ENCODE measurements around the gene PDE10A. TPM values are rescaled to one million over a fixed set of nuclear protein-coding genes. Genes with fewer than 3 reads are reported as not detected.

PDE10A gene
- total RNA-seq, 1 donor from 2014 or later = 17.3 TPM

- Mint-ChIP-seq H3K4me3 (no peak overlapping the region), H3K9me3 (peaks cover 2% of the 10 kb centered on the region), H3K27ac (no peak overlapping the region), H3K36me3 (peaks cover 4% of the 10 kb centered on the region), H3K4me1 (peaks cover 6% of the 10 kb centered on the region), H3K27me3 (ENCODE audit: insufficient read depth, low read depth) (no peaks in the 10 kb centered on the region)
- Histone ChIP-seq H3K4me1 (no peaks in the 10 kb centered on the region), H3K36me3 (no peaks in the 10 kb centered on the region), H3K9ac (no peak overlapping the region), H3K79me2 (ENCODE audit: low read depth) (no peaks in the 10 kb centered on the region), H3K27ac (no peak overlapping the region), H4K20me1 (ENCODE audit: low read depth) (no peaks in the 10 kb centered on the region), H2AFZ (replicated peaks) (no peak overlapping the region), H3K9me3 (ENCODE audit: low read depth) (no peaks in the 10 kb centered on the region), H3K27me3 (no peaks in the 10 kb centered on the region), H3K4me2 (no peak overlapping the region), H3K4me3 (no peak overlapping the region), H3F3A (ENCODE audit: low read depth) (no peaks in the 10 kb centered on the region)
- no peak for TF ChIP-seq EZH2phosphoT487 (IDR thresholded peaks at IDR 0.05)
- TF ChIP-seq CTCF (IDR thresholded peaks at IDR 0.05) = no peak
- TF ChIP-seq EZH2 (IDR thresholded peaks at IDR 0.05) = no peak
- DNase-seq (ENCODE audit: low spot score) = no peak
Measured at GRCh38 chr6:165551828-165552227, 111.2 kb downstream of the PDE10A start.

DNA sequence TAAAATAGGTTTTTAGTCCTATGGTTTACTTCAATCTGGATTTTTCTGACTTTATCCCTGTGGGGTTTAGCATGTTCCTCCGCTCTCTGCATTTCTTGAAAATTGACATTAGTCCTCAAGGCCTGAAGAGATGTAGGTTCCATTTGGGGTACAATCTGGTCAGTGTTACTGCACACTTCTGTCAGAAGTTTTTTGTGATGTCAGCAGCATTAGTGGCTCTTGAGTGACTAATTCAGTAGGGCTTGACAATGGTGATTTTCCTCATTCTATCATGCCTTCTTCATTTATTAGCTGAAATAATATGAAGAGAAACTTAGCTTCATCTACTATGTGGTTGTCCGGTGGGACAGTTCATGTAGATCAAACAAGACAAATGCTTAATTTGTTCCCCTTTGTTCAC is 114.6 kb downstream of the PDE10A start:
- Histone ChIP-seq H3K4me1 (no peaks in the 10 kb centered on the region), H3K36me3 (no peaks in the 10 kb centered on the region), H4K20me1 (ENCODE audit: low read depth) (no peaks in the 10 kb centered on the region), H3K9me3 (ENCODE audit: low read depth) (no peaks in the 10 kb centered on the region), H2AFZ (replicated peaks) (no peak overlapping the region), H3K27me3 (no peaks in the 10 kb centered on the region), H3K4me3 (no peak overlapping the region), H3K9ac (no peak overlapping the region), H3K4me2 (no peak overlapping the region), H3K27ac (no peak overlapping the region), H3K79me2 (ENCODE audit: low read depth) (no peaks in the 10 kb centered on the region), H3F3A (ENCODE audit: low read depth) (no peaks in the 10 kb centered on the region)
- no peaks in the 10 kb centered on the region for H3K9me3 Mint-ChIP-seq
- no peak for TF ChIP-seq EZH2phosphoT487 (IDR thresholded peaks at IDR 0.05)
- TF ChIP-seq CTCF (IDR thresholded peaks at IDR 0.05) = no peak
- no peak for TF ChIP-seq EZH2 (IDR thresholded peaks at IDR 0.05)
- no peak for DNase-seq (ENCODE audit: low spot score)
- no peak overlapping the region for H3K27ac Mint-ChIP-seq
- H3K27me3 Mint-ChIP-seq (ENCODE audit: insufficient read depth, low read depth) = no peaks in the 10 kb centered on the region
- H3K4me3 Mint-ChIP-seq = no peak overlapping the region
- peaks cover 6% of the 10 kb centered on the region for H3K4me1 Mint-ChIP-seq
- no peaks in the 10 kb centered on the region for H3K36me3 Mint-ChIP-seq

DNA sequence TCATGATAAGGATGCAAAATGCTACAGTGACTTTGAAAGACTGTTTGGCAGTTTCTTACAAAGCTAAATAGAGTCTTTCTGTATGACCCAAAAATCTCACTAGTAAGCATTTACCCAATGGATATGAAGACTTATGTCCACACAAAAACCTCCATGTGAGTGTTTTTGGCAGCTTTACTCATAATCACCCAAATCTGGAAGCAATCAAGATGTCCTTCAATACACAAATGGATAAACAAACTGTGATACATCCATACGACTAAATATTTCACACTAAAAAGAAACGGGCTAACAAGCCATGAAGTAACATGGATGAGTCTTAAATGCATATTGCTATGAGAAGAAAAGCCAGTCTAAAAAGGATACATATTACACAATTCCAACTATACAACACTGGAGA is 117.2 kb downstream of the PDE10A start:
- no peak for TF ChIP-seq CTCF (IDR thresholded peaks at IDR 0.05)
- TF ChIP-seq EZH2 (IDR thresholded peaks at IDR 0.05) = no peak
- Histone ChIP-seq H3K27ac (no peak overlapping the region), H4K20me1 (ENCODE audit: low read depth) (no peaks in the 10 kb centered on the region), H3K9ac (no peak overlapping the region), H3K79me2 (ENCODE audit: low read depth) (no peaks in the 10 kb centered on the region), H3K4me3 (no peak overlapping the region), H3F3A (ENCODE audit: low read depth) (no peaks in the 10 kb centered on the region), H2AFZ (replicated peaks) (no peak overlapping the region), H3K27me3 (no peaks in the 10 kb centered on the region), H3K36me3 (no peaks in the 10 kb centered on the region), H3K4me2 (no peak overlapping the region), H3K9me3 (ENCODE audit: low read depth) (no peaks in the 10 kb centered on the region), H3K4me1 (no peaks in the 10 kb centered on the region)
- no peak for DNase-seq (ENCODE audit: low spot score)
- Mint-ChIP-seq H3K9me3 (no peaks in the 10 kb centered on the region), H3K36me3 (no peaks in the 10 kb centered on the region), H3K4me3 (no peak overlapping the region), H3K27ac (no peak overlapping the region), H3K27me3 (ENCODE audit: insufficient read depth, low read depth) (no peaks in the 10 kb centered on the region), H3K4me1 (no peaks in the 10 kb centered on the region)

DNA sequence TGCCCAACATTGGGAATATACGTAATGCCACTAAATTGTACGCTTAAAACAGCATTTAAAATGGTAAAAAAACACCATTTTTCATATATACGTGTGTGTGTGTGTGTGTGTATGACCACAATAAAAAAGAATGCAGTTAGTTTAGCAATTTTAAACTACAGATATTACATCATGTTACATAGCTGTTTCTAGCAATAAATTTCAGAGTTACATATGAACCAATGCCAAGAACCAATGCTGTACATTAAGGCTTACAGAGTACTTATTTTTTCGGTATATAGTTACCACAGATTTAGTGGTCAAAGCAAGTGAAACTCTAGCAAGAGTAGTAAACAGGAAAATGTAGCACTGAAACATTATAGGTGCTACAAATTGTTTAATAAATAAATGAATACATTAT is 119.3 kb downstream of the PDE10A start:
- Histone ChIP-seq H3K79me2 (ENCODE audit: low read depth) (no peaks in the 10 kb centered on the region), H3K9me3 (ENCODE audit: low read depth) (no peaks in the 10 kb centered on the region), H3K36me3 (no peaks in the 10 kb centered on the region), H3K4me1 (no peaks in the 10 kb centered on the region), H4K20me1 (ENCODE audit: low read depth) (no peaks in the 10 kb centered on the region), H3F3A (ENCODE audit: low read depth) (no peaks in the 10 kb centered on the region), H3K9ac (no peak overlapping the region), H3K27me3 (no peaks in the 10 kb centered on the region), H3K4me2 (no peak overlapping the region), H3K4me3 (no peak overlapping the region), H2AFZ (replicated peaks) (no peak overlapping the region), H3K27ac (no peak overlapping the region)
- Mint-ChIP-seq H3K4me1 (no peaks in the 10 kb centered on the region), H3K9me3 (no peaks in the 10 kb centered on the region), H3K27me3 (ENCODE audit: insufficient read depth, low read depth) (no peaks in the 10 kb centered on the region), H3K4me3 (no peak overlapping the region), H3K27ac (no peak overlapping the region), H3K36me3 (no peaks in the 10 kb centered on the region)
- TF ChIP-seq CTCF (IDR thresholded peaks at IDR 0.05) (no peak), EZH2 (IDR thresholded peaks at IDR 0.05) (no peak), EZH2phosphoT487 (IDR thresholded peaks at IDR 0.05) (no peak)
- no peak for DNase-seq (ENCODE audit: low spot score)

All from neural progenitor cell (in vitro differentiated cells).